NCI-H1105 treated with DMSO at 0.1 percent for 48 hours (cell line): ENCODE data around the gene HLA-DOB.
A peak's percentile ranks its signal among the peaks of the same experiment; 100 is the strongest.

ENCODE experiments used
- DNase-seq: peaks from one replicate; lab custom pipeline; 2025; lab: John Stamatoyannopoulos, UW

The HLA-DOB gene

DNA sequence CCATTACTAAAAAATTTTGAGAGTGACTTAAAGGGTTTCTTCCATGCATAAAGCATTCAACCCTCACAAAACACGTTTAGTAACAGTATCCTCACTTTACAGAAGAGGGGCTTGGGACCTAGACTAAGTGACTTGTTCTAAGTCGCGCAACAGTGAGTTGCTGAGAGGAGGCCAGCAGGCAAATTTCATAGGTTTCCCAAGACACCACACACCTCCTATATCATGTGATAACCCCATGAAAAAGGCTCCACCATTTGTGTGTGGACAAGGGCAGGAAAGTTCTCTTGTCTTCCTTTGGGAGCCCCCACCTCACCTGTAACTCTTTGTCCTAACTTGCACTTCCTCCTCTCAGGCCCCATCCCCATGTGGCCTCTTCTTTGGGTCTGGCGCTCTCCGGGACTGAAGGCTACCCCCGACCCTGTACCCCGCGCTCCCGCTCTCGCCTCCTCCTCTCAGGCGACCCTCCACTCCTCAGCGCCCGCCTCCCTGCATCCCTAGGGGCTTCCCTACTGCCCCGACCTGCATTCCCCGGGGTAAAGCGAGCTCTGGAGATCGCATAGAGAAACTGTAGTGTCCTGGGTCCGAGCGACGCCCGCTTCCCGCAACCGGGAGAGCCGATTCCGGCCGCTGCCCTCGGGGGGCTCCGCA, 26.7 kb upstream of the HLA-DOB start:
- DNase-seq: no peak

DNA sequence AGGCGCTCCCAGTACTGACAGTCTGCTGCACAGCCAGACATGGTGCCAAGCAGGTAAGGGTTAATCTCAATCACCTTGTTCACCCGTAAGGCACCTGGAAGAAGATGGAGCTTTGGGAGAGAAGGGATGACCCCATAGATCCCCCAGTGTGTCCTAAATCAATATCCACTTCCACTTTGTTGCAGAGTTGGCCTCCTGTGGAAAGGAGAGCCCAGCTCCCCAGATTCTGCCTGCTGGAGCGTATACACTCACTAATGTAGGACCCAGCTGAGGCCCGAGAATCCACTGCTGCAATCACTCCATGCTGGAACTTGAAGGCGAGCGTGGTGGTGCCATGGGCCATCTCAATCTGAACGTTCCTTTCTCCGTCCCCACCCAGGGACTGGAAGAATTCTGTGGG, 25.9 kb upstream of the HLA-DOB start:
- DNase-seq: no peak

DNA sequence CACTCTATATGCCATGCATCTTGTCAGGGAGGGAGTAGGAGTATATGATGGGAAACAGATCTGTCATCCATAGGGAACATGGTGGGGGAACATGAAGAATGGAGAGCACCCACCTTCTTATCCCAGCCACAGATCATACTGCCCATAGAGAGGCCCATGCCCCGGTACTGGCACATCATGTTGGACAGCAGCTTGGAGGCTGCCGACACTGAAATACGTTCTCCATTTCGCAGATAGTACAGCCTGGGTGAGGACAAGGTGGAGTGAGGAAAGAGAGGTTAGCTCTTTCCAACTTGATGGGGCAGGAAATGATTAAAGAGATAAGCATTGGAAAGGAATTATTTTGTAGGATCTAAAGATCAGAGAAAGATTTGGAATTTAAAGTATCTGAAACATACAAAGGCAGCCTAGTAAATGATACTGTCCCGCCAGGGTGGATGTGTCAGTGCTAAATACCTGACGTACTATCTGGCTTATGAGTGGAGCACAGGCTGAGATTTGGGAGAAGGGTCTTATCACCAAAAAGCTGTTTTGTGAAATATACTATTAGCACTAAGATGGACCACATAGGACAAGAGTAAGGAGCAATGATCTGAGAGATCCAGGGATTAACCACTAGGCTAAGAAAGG, 25.3 kb upstream of the HLA-DOB start:
- no peak for DNase-seq

- no peak for DNase-seq
These were observed 23.9 kb upstream of the HLA-DOB start for GRCh38 chr6:32840604-32841246.

DNA sequence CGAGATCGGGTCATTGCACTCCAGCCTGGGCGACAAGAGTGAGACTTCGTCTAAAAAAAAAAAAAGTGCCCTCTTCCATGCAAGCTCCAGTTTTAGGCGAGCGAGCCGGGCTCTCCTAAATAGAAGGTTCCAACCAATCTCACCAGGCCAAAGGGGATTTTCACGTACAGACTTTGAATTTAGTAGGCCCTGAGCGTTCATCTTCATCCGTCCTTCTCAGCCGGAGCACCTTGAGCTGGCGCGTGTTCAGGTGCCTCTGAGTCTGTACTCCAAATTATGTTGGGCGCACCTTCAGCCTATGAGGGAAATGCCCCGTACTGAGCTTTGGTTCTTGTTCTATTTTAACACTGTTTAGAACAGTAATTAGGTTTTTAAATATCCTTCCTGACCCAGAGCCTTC, 22.6 kb upstream of the HLA-DOB start:
- DNase-seq: no peak

DNA sequence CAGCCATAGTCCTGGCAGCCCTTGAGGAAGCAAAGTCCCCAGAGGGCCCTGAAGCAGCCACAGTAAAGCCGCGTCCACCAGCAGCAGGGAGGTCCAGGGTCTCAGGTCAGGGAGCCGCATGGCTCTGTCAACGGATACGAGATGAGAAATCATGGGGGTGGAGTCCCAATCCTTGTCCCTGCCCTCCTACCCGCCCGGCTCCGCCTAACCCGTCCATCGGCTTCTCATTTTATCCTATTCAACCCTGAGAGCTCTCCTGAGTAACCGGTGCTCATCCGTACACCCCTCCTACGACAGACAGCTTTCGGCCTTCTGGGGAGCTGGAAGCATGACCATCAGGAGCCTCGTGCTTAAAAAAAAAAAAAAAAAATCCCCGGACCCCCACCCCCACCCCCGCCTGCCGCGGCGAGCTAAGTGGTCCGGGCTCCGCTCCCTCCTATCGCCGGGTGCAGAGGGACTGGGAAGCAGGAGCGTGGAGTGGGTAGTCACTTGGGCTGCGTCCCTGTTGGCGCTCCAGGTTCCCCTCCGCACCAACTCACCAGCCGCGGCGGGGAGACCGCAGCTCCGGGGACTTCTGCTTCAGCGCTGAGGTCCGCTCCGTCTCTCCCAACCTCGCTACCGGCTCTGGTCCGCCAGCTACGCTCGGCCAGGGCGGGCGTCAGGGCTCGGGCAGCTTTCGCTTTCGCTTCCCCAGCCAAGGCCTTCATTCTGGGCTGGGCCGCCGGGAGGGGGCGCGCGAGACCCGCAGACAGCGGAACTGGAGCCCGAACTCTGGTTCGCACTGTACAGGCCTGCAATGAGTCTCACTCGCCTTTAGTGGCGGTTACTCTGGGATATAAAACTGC, 21.5 kb upstream of the HLA-DOB start, which contains the start of gene TAP2:
TAP2 (minus strand) TSS at position 626 of the 845 bp plus-strand sequence; CDS start at position 120, 506 bp downstream.
- DNase-seq: peak; percentile 87

DNA sequence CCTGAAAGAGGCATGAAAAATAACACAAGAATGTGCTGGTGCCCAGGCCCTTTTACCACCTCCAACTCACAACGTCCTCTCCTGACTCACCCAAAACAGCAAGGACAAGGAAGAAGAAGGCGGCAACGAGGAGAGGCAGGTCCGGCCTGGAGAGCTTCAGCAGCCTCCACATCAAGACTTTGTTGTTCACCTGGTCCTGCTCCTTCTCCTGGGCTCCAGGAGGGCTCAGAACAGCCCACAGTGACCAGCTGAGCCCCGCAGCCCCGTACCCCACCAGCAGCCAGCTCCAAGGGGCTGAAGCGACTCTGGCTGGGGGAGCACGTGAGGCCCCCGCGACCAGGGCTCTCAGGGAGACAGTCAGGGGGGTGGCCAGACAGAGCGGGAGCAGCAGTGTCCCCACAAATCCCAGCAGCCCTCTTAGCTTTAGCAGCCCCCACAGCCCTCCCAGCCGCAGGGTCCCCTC, 20.9 kb upstream of the HLA-DOB start:
- no peak for DNase-seq

- DNase-seq: no peak
These were observed 20.1 kb upstream of the HLA-DOB start for GRCh38 chr6:32836873-32837272.

- no peak for DNase-seq
These were observed 18.5 kb upstream of the HLA-DOB start for GRCh38 chr6:32835167-32835893.

DNA sequence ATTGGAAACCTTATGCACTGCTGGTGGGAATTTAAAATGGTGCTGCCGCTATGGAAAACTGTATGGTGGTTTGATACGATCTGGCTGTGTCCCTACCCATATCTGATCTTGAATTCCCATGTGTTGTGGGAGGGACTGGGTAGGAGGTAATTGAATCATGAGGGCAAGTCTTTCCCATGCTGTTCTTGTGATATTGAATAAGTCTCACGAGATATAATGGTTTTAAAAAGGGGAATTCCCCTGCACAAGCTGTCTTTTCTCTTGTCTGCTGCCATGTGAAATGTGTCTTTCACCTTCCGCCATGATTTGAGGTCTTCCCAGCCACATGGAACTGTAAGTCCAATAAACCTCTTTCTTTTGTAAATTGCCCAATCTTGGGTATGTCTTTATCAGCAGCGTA, 16.9 kb upstream of the HLA-DOB start:
- no peak for DNase-seq

GRCh38 chr6:32832535-32832934, 15.7 kb upstream of the HLA-DOB start:
- no peak for DNase-seq

- no peak for DNase-seq
These were observed 14.1 kb upstream of the HLA-DOB start for GRCh38 chr6:32830936-32831335.

- DNase-seq: no peak
These were observed 13.2 kb upstream of the HLA-DOB start for GRCh38 chr6:32830017-32830416.

GRCh38 chr6:32829495-32829894, 12.7 kb upstream of the HLA-DOB start:
- DNase-seq: no peak

DNA sequence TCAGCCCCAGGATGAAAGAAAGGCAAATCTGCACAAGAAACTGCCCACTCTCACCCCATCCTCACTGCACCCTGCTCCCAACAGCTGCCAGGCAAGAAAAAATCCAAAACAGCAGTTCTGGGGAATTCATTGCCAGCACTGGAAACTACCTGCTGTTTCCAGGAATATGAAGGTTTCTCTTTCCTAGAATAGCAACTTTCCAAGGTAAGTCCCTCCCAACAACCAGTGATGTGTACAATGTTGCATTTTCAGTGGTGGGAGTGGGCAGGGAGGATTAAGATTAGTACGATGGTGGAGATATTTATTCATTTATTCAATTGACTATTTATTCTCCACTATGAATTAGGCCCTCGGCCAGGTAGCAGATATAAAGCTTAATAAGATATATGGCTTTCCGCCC, 10.2 kb upstream of the HLA-DOB start:
- no peak for DNase-seq

DNA sequence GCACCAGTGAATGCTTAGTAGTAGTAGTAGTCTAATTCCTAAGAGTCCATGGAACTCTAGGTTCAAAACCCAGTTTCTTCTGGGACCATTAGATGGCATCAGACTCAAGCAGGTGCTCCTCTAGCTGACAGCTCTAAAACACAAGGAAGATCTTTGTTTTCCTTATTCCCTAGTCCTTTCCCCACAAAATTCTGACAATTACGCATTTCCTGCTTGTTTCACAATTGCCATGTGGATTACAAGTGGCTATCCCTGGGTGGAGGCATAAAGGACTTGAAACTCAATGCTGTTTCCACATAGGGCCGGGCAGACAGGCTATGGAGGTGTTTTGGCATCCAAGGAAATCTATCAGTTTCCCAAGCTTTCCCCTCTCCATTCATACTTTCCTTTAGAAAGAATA, 9.2 kb upstream of the HLA-DOB start:
- peak; percentile 5 for DNase-seq

GRCh38 chr6:32819729-32820128, 2.9 kb upstream of the HLA-DOB start:
- no peak for DNase-seq

DNA sequence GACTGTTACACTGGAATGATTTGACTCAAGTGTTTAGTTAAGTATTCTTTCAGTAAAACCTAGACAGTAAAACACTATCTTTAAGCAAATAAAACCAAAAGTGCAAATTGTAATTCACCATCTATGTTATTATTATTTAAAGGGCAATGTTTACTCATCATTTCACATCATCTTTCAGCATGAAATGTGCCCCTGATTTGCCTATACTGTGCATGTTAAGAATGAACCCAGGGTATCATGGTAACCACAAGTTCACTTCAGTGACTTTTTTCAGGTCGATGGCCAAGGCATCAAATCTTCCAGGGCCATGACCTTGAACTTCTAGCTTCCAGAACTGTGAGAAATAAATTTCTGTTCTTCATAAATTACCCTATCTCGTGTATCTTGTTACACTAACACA, 2.1 kb upstream of the HLA-DOB start:
- DNase-seq: no peak

DNA sequence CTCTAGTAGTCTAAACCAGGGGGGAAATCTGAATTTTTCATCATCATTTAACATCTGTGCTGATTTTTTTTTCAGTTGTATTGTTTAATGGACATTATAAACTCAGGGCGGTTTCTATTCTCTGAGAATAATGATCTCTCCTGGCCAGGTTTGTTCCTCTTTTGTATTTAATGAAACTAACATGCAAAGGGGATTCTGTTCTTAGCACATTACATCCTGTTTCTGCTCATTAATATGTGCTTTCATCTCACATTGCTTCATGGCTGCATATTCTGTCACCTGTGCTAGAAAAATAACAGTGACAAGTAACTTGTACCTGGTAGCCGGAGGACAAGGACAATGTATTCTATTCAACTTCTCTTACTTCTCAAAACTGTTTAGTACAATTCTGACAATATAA, 806 bp downstream of the HLA-DOB start:
- DNase-seq: no peak

DNA sequence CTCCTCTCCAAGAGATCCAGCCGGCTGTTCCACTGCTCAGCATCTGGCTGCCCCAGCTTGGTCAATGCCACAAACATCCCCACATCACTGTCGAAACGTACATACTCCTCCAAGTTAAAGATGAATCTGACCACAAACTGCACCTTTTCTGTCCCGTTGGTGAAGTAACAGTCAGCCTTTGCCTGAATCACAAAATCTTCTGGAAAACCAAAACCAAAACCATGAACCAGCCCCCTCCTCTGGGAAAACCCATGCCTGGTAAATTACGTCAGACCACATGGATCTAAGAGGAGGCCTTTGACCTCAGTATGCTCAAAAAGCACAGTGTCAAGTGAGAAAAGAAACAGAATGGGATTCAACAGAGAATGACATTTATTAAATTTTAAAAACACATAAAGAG, 1.7 kb downstream of the HLA-DOB start:
- DNase-seq: no peak

DNA sequence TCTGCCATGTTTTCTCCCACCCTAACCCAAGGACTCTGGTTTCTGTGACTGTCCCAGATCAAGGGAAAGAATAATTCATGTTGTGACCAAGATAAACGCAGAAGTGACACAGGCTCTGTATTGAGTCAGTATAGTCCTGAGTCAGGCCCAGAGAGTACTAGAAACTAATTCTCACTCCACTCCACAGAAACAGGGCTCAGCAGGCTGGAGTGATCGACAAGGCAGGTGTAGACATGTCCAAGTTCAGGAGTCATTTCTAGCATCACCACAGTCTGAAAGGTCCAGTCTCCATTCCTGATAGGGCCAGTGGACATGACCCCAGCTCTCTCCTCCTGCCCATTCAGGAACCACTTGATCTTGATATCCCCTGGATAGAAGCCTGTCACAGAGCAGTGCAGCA, 2.7 kb downstream of the HLA-DOB start:
- no peak for DNase-seq

DNA sequence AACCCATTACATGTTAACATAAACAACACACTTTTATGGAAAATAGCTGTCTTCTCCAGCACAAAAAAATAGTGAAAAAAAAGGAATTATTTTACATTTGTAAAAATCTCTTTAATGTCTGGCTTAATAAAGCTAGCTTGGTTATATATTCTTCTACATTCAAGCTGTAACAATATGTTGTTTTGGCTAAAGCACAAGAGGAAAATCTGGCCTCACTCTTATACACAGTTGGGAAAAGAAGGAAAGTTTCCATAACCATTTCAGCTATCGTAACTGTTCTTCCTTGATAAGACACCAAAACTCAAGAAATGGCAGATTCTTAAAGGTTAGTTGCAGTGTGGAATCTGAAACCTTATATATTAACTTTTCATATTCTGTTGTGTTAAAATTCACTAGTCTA, 7.6 kb downstream of the HLA-DOB start:
- DNase-seq: no peak
